ENCODE results near the gene WIZ. TPM values are rescaled to one million over a fixed set of nuclear protein-coding genes. Genes with fewer than 3 reads are reported as not detected.

The WIZ gene
- total RNA-seq, 1 experiment from 2014 or later: 27.3 TPM

- Histone ChIP-seq H3K79me2 (ENCODE audit: low read depth) (peaks cover 42% of the 10 kb centered on the region), H2AFZ (peak overlapping the region; percentile 23; the same call in 1 of the 2 replicates), H3K4me3 (peak overlapping the region; percentile 54), H4K20me1 (ENCODE audit: insufficient read depth) (peaks cover 35% of the 10 kb centered on the region), H3K27me3 (ENCODE audit: insufficient read depth, low read depth) (no peaks in the 10 kb centered on the region), H3K4me1 (replicated peaks; ENCODE audit: insufficient read depth) (peaks cover 17% of the 10 kb centered on the region), H3K27ac (no peak overlapping the region), H3K36me3 (ENCODE audit: low read depth) (peaks cover 17% of the 10 kb centered on the region; the same call in 1 of the 2 replicates), H3K9me3 (ENCODE audit: insufficient read depth, low read depth) (no peaks in the 10 kb centered on the region), H3K9me2 (ENCODE audit: insufficient read depth) (no peaks in the 10 kb centered on the region), H3F3A (ENCODE audit: insufficient read depth, low read depth) (peaks cover 19% of the 10 kb centered on the region; the same call in 1 of the 2 replicates), H3K4me2 (peak overlapping the region; percentile 92)
- intact Hi-C loops (cut with micrococcal nuclease; ENCODE audit: unreplicated experiment): loop anchor here (1.0 to 5.0 kb wide), 3 partner anchors 41 to 137 kb away; partner anchors contain the start of gene AKAP8
- no TSS peak for BruUV-seq (replicated peaks)
- ChIA-PET POLR2A (ENCODE audit: unreplicated experiment) (interaction anchor here (0.5 to 1.8 kb wide), 8 partner anchors 16 to 913 kb away, joined by 3 to 19 read pairs (median 4); partner anchors contain the start of gene AKAP8), CTCF (interaction anchor here (0.6 to 1.9 kb wide), 5 partner anchors 33 to 247 kb away, joined by 3 to 15 read pairs (median 3); partner anchors contain the start of gene AKAP8)
- no peak for DNase-seq
- TF ChIP-seq EZH2 (IDR thresholded peaks at IDR 0.05; ENCODE audit: low read depth) (no peak), CTCF (conservative IDR thresholded peaks at IDR 0.05) (peak; percentile 50)
These were observed 30.2 kb downstream of the WIZ start for GRCh38 chr19:15419413-15420025.

- H3K4me3 ChIP-seq: peak within 1 kb of the TSS; percentile 87
- H3K27me3 ChIP-seq (ENCODE audit: insufficient read depth, low read depth): no peaks in the 10 kb centered on the region
- peak within 1 kb of the TSS; percentile 82 for H2AFZ ChIP-seq
- peak; percentile 99 to 100 for DNase-seq
- H3K4me2 ChIP-seq: peak within 1 kb of the TSS; percentile 93
- intact Hi-C loops (cut with micrococcal nuclease; ENCODE audit: unreplicated experiment): loop anchor here (1.0 to 5.0 kb wide), 3 partner anchors 40 to 138 kb away; partner anchors contain the start of gene AKAP8
- H3K9me3 ChIP-seq (ENCODE audit: insufficient read depth, low read depth): no peaks in the 10 kb centered on the region
- peaks cover 26% of the 10 kb centered on the region; the same call in 1 of the 2 replicates for H3F3A ChIP-seq (ENCODE audit: insufficient read depth, low read depth)
- TF ChIP-seq EZH2 (IDR thresholded peaks at IDR 0.05; ENCODE audit: low read depth): no peak
- TF ChIP-seq CTCF (conservative IDR thresholded peaks at IDR 0.05): peak; percentile 80
- POLR2A ChIA-PET (ENCODE audit: unreplicated experiment): interaction anchor here (0.5 to 1.8 kb wide), 7 partner anchors 39 to 913 kb away, joined by 3 to 19 read pairs (median 5); partner anchors contain the start of gene AKAP8
- CTCF ChIA-PET: interaction anchor here (0.8 to 1.9 kb wide), 4 partner anchors 34 to 223 kb away, joined by 3 to 15 read pairs (median 4); partner anchors contain the start of gene AKAP8
- peaks cover 49% of the 10 kb centered on the region for H3K79me2 ChIP-seq (ENCODE audit: low read depth)
- H3K36me3 ChIP-seq (ENCODE audit: low read depth): peaks cover 12% of the 10 kb centered on the region; the same call in 1 of the 2 replicates
- peaks cover 42% of the 10 kb centered on the region for H4K20me1 ChIP-seq (ENCODE audit: insufficient read depth)
- BruUV-seq (replicated peaks): no TSS peak
- H3K27ac ChIP-seq: peak within 1 kb of the TSS; percentile 39
- peaks cover 17% of the 10 kb centered on the region for H3K4me1 ChIP-seq (replicated peaks; ENCODE audit: insufficient read depth)
- no peaks in the 10 kb centered on the region for H3K9me2 ChIP-seq (ENCODE audit: insufficient read depth)
These were observed 31.0 kb downstream of the WIZ start, which contains the start of gene AKAP8L for GRCh38 chr19:15418579-15419412. AKAP8L (minus strand) TSS chr19:15418988; CDS start chr19:15418923, 65 bp downstream.

- no peaks in the 10 kb centered on the region for H3K27me3 ChIP-seq (ENCODE audit: insufficient read depth, low read depth)
- peaks cover 17% of the 10 kb centered on the region for H3K4me1 ChIP-seq (replicated peaks; ENCODE audit: insufficient read depth)
- no peaks in the 10 kb centered on the region for H3K9me2 ChIP-seq (ENCODE audit: insufficient read depth)
- peaks cover 55% of the 10 kb centered on the region for H3K79me2 ChIP-seq (ENCODE audit: low read depth)
- no peaks in the 10 kb centered on the region for H3K9me3 ChIP-seq (ENCODE audit: insufficient read depth, low read depth)
- peaks cover 48% of the 10 kb centered on the region for H4K20me1 ChIP-seq (ENCODE audit: insufficient read depth)
- no peak for DNase-seq
- peaks cover 7% of the 10 kb centered on the region; the same call in 1 of the 2 replicates for H3K36me3 ChIP-seq (ENCODE audit: low read depth)
- peak overlapping the region; percentile 93 for H3K4me2 ChIP-seq
- H3F3A ChIP-seq (ENCODE audit: insufficient read depth, low read depth): peaks cover 28% of the 10 kb centered on the region; the same call in 1 of the 2 replicates
- BruUV-seq (replicated peaks): no TSS peak
- H3K27ac ChIP-seq: peak overlapping the region; percentile 39
- intact Hi-C loops (cut with micrococcal nuclease; ENCODE audit: unreplicated experiment): loop anchor here (2.0 to 5.0 kb wide), 2 partner anchors 39 to 136 kb away; partner anchors contain the start of gene AKAP8
- ChIA-PET POLR2A (ENCODE audit: unreplicated experiment) (interaction anchor here (1.8 kb wide), 1 partner anchor 38 kb away, joined by 19 read pairs; the partner anchor contains the start of gene AKAP8), CTCF (interaction anchor here (1.1 to 1.9 kb wide), 3 partner anchors 34 to 138 kb away, joined by 3 to 15 read pairs (median 6); partner anchors contain the start of gene AKAP8)
- peak overlapping the region; percentile 87 for H3K4me3 ChIP-seq
- TF ChIP-seq EZH2 (IDR thresholded peaks at IDR 0.05; ENCODE audit: low read depth): no peak
- TF ChIP-seq CTCF (conservative IDR thresholded peaks at IDR 0.05): no peak
- H2AFZ ChIP-seq: peak overlapping the region; percentile 82
These were observed 31.6 kb downstream of the WIZ start for GRCh38 chr19:15418231-15418578.

All from PC-9 (cell line).